Ovary (tissue), 9 donors: ENCODE measurements around the gene LSS. TPM values are rescaled to one million over a fixed set of nuclear protein-coding genes. Genes with fewer than 3 reads are reported as not detected.
"Not testable (repeated sequence)": the region's sequence is repeated elsewhere in the genome, so short reads cannot be mapped to it uniquely, and the experiment has no call there.

Experiments used
- DNase-seq, 5 donors: peaks; one replicate each; pipeline ENCODE4 v3.0.0-alpha.2; 2019 to 2020
- H3K27ac ChIP-seq, 2 donors: fragments of 200-600 bp; one replicate each; pipeline versions ENCODE4 v1.5.1 to v1.8.0; 2019 to 2022
- H3K27me3 ChIP-seq: fragments of 200-600 bp; one replicate; pipeline ENCODE4 v1.8.0; 2022
- H3K36me3 ChIP-seq: fragments of 200-600 bp; sonication (generic); one replicate; pipeline ENCODE4 v1.5.1; 2019
- H3K4me1 ChIP-seq: one replicate; pipeline ENCODE4 v1.8.1; 2013; ENCODE audit warnings: mild to moderate bottlenecking, moderate library complexity; ENCODE audit not compliant: insufficient read depth
- H3K4me3 ChIP-seq: fragments of 200-600 bp; sonication (generic); one replicate; pipeline ENCODE4 v1.5.1; 2017
- H3K9me3 ChIP-seq, 2 donors: fragments of 200-600 bp in 1 of 2; sonication (generic) in 1 of 2; one replicate each; pipeline versions ENCODE4 v1.5.1 to v1.8.1; 2013 to 2019; ENCODE audit warnings: mild to moderate bottlenecking in 1 of 2, moderate library complexity in 1 of 2
- CTCF ChIP-seq, 3 donors: fragments of 450-650 bp in 2 of 3; fragments of 200-600 bp in 1 of 3; IDR thresholded peaks; one replicate each; pipeline versions ENCODE4 v1.5.1 to v1.8.0; 2016 to 2022; ENCODE audit warnings: antibody characterized with exemption in 3 of 3, mild to moderate bottlenecking in 1 of 3
- EP300 ChIP-seq: sonication (generic); formaldehyde crosslinking; IDR thresholded peaks from one replicate; pipeline ENCODE4 v1.6.1; 2017; ENCODE audit warnings: antibody characterized with exemption
- POLR2A ChIP-seq: fragments of 450-650 bp; IDR thresholded peaks from one replicate; pipeline ENCODE4 v1.6.1; 2017; ENCODE audit warnings: antibody characterized with exemption, mild to moderate bottlenecking, moderate library complexity
- WGBS, 3 donors: extraction: QIAGEN DNeasy Blood & Tissue Kit in 1 of 3; methylation state at CpG; one replicate each; pipeline versions ENCODE4 v1.1.5 to v1.1.7; 2013 to 2017; 5-methylcytosine and 5-hydroxymethylcytosine counted together
- intact Hi-C, 4 donors: fragments of 100-400 bp; cut with DNase I; formaldehyde crosslinking; loops; one replicate each; pipeline versions ENCODE4 v1.11.0 to v1.15.1; 2022 to 2023
- polyA plus RNA-seq, 2 donors: library from polyadenylated mRNA; stranded (reverse); fragments of 200-250 nt in 1 of 2; fragments of 350-450 nt in 1 of 2; fragmentation: Illumina TruSeq in 1 of 2; extraction: RNeasy Lipid Tissue Mini Kit (QIAGEN cat#74804) in 1 of 2; gene quantifications; one replicate each; pipeline ENCODE4 v1.2.3, GENCODE V29; 2013 to 2014
- total RNA-seq, 7 donors: library from RNA; depleted of rRNA in 2 of 7; stranded (reverse); fragments of >200 nt in 2 of 7; fragmentation: NEBNext Ultra II Directional in 3 of 7; extraction: Animal tissue kit (Norgen Biotek cat#: 25700) in 3 of 7; gene quantifications; one replicate each; pipeline versions ENCODE4 v1.1.0 to v1.2.4, GENCODE V29; 2016 to 2023
- donor health status: DM: no; HTN: no; CAD: no; lungs with moderate emphysema.
- donor health status: DM: no; HTN: no; CAD: no.
- donor health status: Bipolar disorder and iron deficiency.
- donor health status: DM: yes; HTN: yes; CAD: no.
- donor health status: DM: no; HTN: no; CAD: no.
- donor health status: DM: yes; HTN: yes; CAD: no.

LSS gene
- total and polyA plus RNA-seq, 9 donors = 19.8 to 201 (median 76.0) TPM

GRCh38 chr21:46202592-46203202 is 25.9 kb downstream of the LSS start:
- Histone ChIP-seq H3K27me3 (no peaks in the 10 kb centered on the region), H3K9me3 (no peaks in the 10 kb centered on the region), H3K36me3 (no peaks in the 10 kb centered on the region), H3K27ac (no peak overlapping the region), H3K4me1 (no peaks in the 10 kb centered on the region), H3K4me3 (no peak overlapping the region)
- intact Hi-C loops = no loop called here
- no peak for TF ChIP-seq EP300
- TF ChIP-seq POLR2A = no peak
- no peak for TF ChIP-seq CTCF (IDR thresholded peaks at IDR 0.05)
- DNase-seq = no peak
- WGBS, 3 donors = 88 to 92% (median 92%) methylated on average over 6 of the region's 6 CpGs

GRCh38 chr21:46200877-46201803 is 27.4 kb downstream of the LSS start:
- H3K4me1 ChIP-seq, H3K36me3 ChIP-seq, H3K27me3 ChIP-seq, intact Hi-C loops, DNase-seq, H3K4me3 ChIP-seq, H3K27ac ChIP-seq, H3K9me3 ChIP-seq: not testable (repeated sequence)
- WGBS, 3 donors = 81 to 87% (median 82%) methylated on average over 3 to 4 of the region's 8 CpGs

- no peaks in the 10 kb centered on the region for H3K36me3 ChIP-seq
- H3K4me3 ChIP-seq = no peak overlapping the region
- H3K9me3 ChIP-seq = no peaks in the 10 kb centered on the region
- 78 to 85% (median 83%) methylated on average over 13 of the region's 13 CpGs for WGBS, 3 donors
- no peaks in the 10 kb centered on the region for H3K27me3 ChIP-seq
- intact Hi-C loops = no loop called here
- TF ChIP-seq POLR2A (no peak), EP300 (no peak), CTCF (IDR thresholded peaks at IDR 0.05) (no peak)
- peak in 2 of 5 donors; percentile 0 to 4 for DNase-seq
- no peak overlapping the region for H3K27ac ChIP-seq
- no peaks in the 10 kb centered on the region for H3K4me1 ChIP-seq
Measured at GRCh38 chr21:46199436-46200373, 28.9 kb downstream of the LSS start.

- WGBS, 3 donors = 88 to 89% (median 89%) methylated on average over 20 of the region's 20 CpGs
- Histone ChIP-seq H3K4me1 (no peaks in the 10 kb centered on the region), H3K4me3 (no peak overlapping the region), H3K9me3 (no peaks in the 10 kb centered on the region), H3K27me3 (no peaks in the 10 kb centered on the region), H3K27ac (no peak overlapping the region), H3K36me3 (no peaks in the 10 kb centered on the region)
- intact Hi-C loops = no loop called here
- DNase-seq = peak in 4 of 5 donors; percentile 11 to 29 (median 14)
- TF ChIP-seq EP300 = no peak
- TF ChIP-seq POLR2A = no peak
- no peak for TF ChIP-seq CTCF (IDR thresholded peaks at IDR 0.05)
Measured at GRCh38 chr21:46196733-46197132, 31.8 kb downstream of the LSS start.
